Spinal cord (tissue), 10 donors: ENCODE data around the gene TMEM89. TPM values are rescaled to one million over a fixed set of nuclear protein-coding genes. Genes with fewer than 3 reads are reported as not detected.

Experiments
- DNase-seq, 6 donors: peaks; one replicate each; pipeline versions ENCODE4 v3.0.0 to v3.0.0-alpha.2; 2013 to 2015; ENCODE audit warnings: low spot score in 6 of 6, low read depth in 4 of 6
- H3K27ac ChIP-seq: one replicate; pipeline ENCODE4 v1.5.1; 2013; ENCODE audit warnings: low read depth, low read length, control low read depth
- H3K27me3 ChIP-seq: one replicate; pipeline ENCODE4 v1.6.1; 2013; ENCODE audit warnings: low read length; ENCODE audit not compliant: control insufficient read depth, insufficient read depth
- H3K36me3 ChIP-seq: one replicate; pipeline ENCODE4 v1.6.1; 2013; ENCODE audit warnings: low read length; ENCODE audit not compliant: control insufficient read depth, insufficient read depth
- H3K4me1 ChIP-seq: one replicate; pipeline ENCODE4 v1.6.1; 2013; ENCODE audit warnings: low read length; ENCODE audit not compliant: control insufficient read depth, insufficient read depth
- H3K4me3 ChIP-seq: one replicate; pipeline ENCODE4 v1.5.1; 2013; ENCODE audit warnings: low read depth, low read length, control low read depth
- H3K9me3 ChIP-seq: one replicate; pipeline ENCODE4 v1.6.1; 2013; ENCODE audit warnings: low read length; ENCODE audit not compliant: control insufficient read depth, insufficient read depth
- WGBS: methylation state at CpG from one replicate; pipeline ENCODE4 v1.1.5; 2013; ENCODE audit warnings: missing lambda C conversion rate; ENCODE audit not compliant: insufficient coverage; 5-methylcytosine and 5-hydroxymethylcytosine counted together
- polyA plus RNA-seq, 2 donors: library from polyadenylated mRNA; unstranded; fragments of 120-200 nt; gene quantifications; one replicate each; pipeline ENCODE4 v1.2.1, GENCODE V29; 2013; ENCODE audit not compliant: insufficient read length in 2 of 2
- total RNA-seq, 2 donors: library from RNA; depleted of rRNA in 1 of 2; stranded (reverse); fragments of 120-200 nt in 1 of 2; fragments of >200 nt in 1 of 2; gene quantifications; one replicate each; pipeline versions ENCODE4 v1.2.3 to v1.2.4, GENCODE V29; 2013 to 2014
- donor health status: healthy.

TMEM89 gene
- total and polyA plus RNA-seq, 4 donors = 0.22 to 0.24 TPM; not detected in 2

DNA sequence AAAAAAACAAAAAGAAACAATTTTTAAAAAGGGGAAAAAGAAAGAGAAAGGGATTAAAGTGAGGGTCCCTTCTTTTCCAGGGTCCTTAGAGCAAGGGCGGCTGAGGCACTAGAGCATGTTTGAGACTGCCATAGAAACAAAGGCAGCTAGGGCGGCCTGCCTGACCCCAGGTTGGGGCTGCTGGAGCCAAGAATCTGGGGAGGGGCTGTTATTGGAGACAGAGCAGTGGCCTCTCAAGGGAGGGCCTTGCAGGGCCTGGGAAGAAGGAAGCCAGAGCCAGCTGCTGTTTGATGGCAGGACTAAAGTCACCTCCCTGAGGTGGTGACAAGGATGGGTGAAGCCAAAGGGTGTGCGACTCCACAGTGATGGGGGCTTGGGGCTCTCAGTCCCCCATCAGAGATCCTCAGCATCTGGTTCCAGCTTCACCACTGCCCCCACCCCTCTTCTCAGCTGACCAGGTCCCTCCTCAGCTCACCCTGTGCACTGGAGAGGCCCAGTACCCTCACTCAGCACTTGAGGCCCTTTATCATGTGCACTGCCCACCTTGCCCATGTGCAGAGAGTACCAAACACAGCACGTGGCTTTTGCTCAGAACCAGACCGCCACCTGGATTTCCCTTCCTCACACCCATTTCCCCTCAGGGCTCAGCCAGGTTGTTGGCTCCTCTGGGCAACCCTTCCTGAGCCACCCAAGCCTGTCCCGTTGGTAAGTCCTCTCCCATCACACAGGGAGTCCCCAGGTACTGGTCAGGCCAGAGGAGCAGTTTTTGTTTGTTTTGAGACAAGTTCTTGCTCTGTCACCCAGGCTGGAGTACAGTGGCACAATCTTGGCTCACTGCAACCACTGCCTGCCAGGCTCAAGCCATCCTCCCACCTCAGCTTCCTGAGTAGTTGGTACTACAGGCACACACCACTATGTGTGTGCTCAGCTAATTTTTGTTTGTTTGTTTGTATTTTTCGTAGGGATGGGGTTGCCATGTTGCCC lies 1.7 kb downstream of the TMEM89 start:
- DNase-seq = no peak
- Histone ChIP-seq H3K27me3 (no peaks in the 10 kb centered on the region), H3K27ac (no peak overlapping the region), H3K36me3 (peaks cover 36% of the 10 kb centered on the region), H3K4me1 (no peaks in the 10 kb centered on the region), H3K4me3 (no peak overlapping the region), H3K9me3 (peaks cover 2% of the 10 kb centered on the region)
- WGBS = 88% methylated on average over 6 of the region's 7 CpGs

DNA sequence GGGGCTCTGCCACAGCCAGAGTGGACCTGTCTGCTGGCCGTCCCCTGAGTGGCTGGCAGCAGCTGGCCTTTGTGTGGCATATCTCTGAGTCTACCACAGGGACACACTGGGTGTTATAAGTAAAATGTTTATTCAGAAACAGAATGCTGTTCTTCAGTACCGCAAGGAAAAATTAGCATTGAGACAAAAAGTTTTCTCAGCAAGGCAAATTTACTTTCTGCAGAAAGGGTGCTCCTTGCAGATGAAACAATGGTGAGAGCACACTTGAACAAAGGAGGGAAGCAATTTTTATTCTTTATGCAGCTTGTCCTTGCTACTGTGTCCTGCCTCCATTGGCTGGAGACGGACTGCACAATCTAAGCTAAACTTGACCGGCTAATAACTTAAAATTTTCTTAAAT lies 4.0 kb downstream of the TMEM89 start:
- H3K9me3 ChIP-seq = peaks cover 2% of the 10 kb centered on the region
- no peak for DNase-seq
- H3K36me3 ChIP-seq = peaks cover 24% of the 10 kb centered on the region
- no peak overlapping the region for H3K4me3 ChIP-seq
- H3K4me1 ChIP-seq = no peaks in the 10 kb centered on the region
- WGBS = 89% methylated on average over 2 of the region's 4 CpGs
- H3K27ac ChIP-seq = no peak overlapping the region
- H3K27me3 ChIP-seq = no peaks in the 10 kb centered on the region

DNA sequence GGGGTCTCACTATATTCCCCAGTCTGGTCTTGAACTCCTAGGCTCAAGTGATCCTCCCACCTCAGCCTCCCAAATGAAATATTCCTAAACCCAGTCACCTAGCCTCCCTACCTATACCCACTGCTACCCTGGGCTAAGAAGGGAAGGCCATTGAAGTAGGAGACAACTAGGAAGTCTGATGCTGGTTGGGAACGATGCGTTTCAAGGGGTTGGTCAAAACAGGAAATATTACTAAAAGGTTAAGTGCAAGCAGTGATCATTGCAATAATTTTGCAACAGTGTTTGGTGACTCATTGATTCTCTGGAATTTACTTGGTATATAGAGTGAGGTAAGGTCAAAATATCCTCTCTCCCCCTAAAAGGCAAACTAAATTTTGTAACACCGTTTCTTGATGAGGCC lies 7.5 kb downstream of the TMEM89 start:
- Histone ChIP-seq H3K27me3 (no peaks in the 10 kb centered on the region), H3K4me3 (no peak overlapping the region), H3K4me1 (peaks cover 11% of the 10 kb centered on the region), H3K27ac (no peak overlapping the region), H3K9me3 (peaks cover 2% of the 10 kb centered on the region), H3K36me3 (no peaks in the 10 kb centered on the region)
- no peak for DNase-seq
- no CpG with 5 or more reads among the region's 3 CpGs for WGBS

DNA sequence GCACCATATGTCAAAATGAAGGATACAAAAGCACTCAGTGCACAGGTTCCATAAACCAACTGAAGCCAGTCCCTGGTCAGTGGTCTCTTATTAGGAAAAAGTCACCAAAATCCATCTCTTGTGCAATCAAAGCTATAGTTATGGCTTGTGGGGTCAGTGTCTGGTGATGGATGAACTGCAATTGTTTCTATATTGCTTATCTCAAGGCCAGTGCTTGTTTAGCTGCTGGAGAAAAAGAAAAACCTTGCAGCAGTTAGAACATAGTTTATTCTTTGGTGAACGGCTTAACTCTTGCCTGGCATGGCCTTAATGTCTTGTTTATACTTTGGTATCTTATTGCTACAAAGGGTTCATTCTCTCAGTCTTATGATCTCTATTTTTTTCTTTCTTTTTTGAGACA lies 9.3 kb downstream of the TMEM89 start:
- peaks cover 2% of the 10 kb centered on the region for H3K9me3 ChIP-seq
- no CpG with 5 or more reads among the region's 1 CpG for WGBS
- peaks cover 5% of the 10 kb centered on the region for H3K36me3 ChIP-seq
- H3K4me1 ChIP-seq = peaks cover 13% of the 10 kb centered on the region
- H3K27me3 ChIP-seq = no peaks in the 10 kb centered on the region
- H3K4me3 ChIP-seq = no peak overlapping the region
- no peak overlapping the region for H3K27ac ChIP-seq
- DNase-seq = no peak

DNA sequence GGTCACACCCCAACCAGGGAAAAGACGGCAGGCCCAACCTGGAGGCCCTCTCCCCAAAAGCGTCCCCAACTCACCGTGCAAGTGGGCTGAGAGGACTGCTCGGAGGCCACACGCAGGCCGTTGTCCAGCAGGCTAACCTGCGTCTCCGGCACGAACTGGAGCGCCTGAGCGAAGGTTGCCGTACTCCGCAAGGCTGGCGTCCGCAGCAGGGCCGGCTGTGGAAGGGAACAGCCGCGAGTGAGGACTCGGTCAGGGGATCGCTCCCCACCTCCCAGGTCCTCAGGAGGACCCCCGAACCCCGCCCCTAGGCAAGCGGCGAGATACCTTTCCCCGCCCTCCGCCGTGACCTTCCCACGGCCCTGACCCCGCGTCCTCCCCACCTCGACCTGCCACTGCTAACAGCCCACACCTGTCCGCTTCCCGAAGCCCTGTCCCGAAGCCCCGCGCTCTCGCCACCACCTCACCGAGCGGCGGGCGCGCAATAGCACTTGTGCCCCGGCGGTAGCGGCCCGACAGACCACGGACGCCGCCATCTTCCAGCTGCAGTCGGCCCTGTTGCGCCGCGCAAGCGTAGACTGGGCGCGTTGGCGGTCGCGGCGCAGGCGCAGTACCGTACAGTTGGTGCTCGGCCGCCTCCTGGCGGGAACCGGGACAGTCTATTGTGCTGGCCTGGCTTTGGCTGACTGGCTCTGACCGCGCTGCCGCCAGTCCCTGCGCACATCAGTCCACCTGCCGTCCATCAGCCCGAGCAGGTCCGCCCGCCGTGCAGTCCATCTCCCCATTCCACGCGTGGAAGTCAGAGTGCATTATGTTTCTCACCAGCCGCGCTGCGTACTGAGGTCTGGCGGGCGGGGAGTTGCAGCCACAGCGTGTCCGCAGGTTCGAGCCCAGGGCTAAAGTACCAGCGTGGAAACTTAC lies 12.2 kb downstream of the TMEM89 start, which contains the start of gene UQCRC1:
Gene UQCRC1 (minus strand): TSS at position 559 of the 918 bp plus-strand sequence. CDS start 26 bp downstream, at position 533.
- no peaks in the 10 kb centered on the region for H3K27me3 ChIP-seq
- peak within 1 kb of the TSS; percentile 79 for H3K27ac ChIP-seq
- DNase-seq = peak; percentile 83 to 98 (median 88)
- H3K4me1 ChIP-seq = peaks cover 13% of the 10 kb centered on the region
- H3K36me3 ChIP-seq = peaks cover 29% of the 10 kb centered on the region
- peak within 1 kb of the TSS; percentile 99 for H3K4me3 ChIP-seq
- H3K9me3 ChIP-seq = no peaks in the 10 kb centered on the region
- under 1% methylated on average over 85 of the region's 86 CpGs for WGBS

DNA sequence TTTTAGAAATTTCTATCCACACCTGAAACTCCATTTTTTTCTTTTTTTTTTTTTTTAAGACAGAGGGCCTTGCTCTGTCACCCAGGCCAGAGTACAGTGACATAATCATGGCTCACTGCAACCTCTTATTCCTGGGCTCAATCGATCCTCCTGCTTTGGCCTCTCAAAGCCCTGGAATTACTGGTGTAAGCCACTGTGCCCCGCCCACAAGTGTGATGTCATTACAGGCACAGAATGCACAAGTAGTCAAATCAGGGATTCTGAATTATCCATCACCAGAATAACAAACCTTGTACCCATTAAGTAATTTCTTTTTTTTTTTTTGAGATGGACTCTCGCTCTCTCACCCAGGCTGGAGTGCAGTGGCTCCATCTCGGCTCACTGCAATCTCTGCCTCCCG lies 14.1 kb downstream of the TMEM89 start:
- Histone ChIP-seq H3K4me3 (no peak overlapping the region), H3K9me3 (no peaks in the 10 kb centered on the region), H3K36me3 (peaks cover 47% of the 10 kb centered on the region), H3K27me3 (no peaks in the 10 kb centered on the region), H3K4me1 (peaks cover 13% of the 10 kb centered on the region), H3K27ac (no peak overlapping the region)
- no peak for DNase-seq
- 91% methylated on average over 2 of the region's 5 CpGs for WGBS

DNA sequence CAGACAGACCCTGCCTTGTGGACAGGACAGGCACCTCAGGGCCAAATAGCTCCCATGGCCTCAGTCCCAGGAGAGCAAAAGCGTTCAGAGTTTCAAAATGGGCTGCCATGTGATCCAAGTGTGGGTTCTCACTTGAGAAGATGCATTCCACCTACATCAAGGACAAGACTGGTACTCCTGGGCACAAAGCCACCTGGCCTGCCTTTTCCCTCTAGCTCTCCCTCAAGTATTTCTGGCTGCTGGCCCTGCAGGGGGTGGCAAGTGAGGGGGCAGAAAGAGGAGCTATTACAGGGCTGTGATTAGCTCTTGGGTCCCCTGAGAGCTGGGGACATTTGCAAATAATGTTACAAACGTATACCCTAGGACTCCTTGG lies 20.0 kb downstream of the TMEM89 start:
- no peaks in the 10 kb centered on the region for H3K9me3 ChIP-seq
- H3K4me1 ChIP-seq = peaks cover 13% of the 10 kb centered on the region
- no peak overlapping the region for H3K27ac ChIP-seq
- no peaks in the 10 kb centered on the region for H3K27me3 ChIP-seq
- H3K36me3 ChIP-seq = peaks cover 97% of the 10 kb centered on the region
- DNase-seq = no peak
- no peak overlapping the region for H3K4me3 ChIP-seq
- 58% methylated on average over 2 of the region's 2 CpGs for WGBS

DNA sequence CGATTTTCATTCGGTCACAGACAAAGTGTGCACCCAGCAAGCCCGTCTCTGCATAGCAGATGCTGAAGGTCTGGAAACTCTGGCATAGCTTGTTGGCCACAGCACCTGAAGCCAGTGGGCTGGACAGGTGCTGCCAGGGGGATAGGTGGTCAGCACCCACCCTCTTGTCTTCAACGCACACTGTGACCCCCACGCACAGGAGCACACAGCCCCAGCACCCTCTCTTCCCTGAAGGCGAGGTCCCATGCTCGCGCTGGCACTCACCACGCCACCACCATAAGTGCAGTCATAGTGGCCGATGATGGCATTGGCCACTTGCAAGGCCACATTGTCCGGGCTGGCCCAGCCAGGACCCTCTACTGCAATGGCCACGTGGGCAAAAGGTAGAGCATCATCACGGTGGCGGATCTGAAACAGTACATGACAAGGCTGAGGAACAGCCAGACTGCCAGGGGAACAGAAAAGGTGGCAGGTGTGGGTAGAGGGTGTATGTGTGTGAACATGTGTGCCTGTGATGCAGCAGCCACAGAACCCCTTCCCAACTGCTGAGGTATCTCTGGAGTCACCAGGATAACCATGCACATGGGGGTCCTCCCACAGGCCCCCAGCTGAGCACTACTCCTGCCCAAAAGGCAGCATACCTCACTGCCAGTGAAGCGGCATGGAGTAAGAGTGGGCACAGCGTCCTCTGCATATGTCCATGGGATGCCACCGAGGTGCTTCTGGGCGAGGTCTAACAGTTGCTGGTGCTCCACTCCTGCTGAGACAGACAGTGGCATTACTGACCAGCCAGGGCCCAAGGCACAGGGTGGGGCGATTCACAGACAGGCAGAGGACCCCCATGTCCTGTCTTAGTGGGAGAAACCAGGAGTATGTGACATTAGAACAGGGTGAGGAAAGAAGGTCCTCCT lies 20.6 kb downstream of the TMEM89 start:
- H3K27me3 ChIP-seq = no peaks in the 10 kb centered on the region
- 96% methylated on average over 19 of the region's 19 CpGs for WGBS
- H3K9me3 ChIP-seq = no peaks in the 10 kb centered on the region
- peaks cover 15% of the 10 kb centered on the region for H3K4me1 ChIP-seq
- no peak for DNase-seq
- peaks cover 97% of the 10 kb centered on the region for H3K36me3 ChIP-seq
- H3K27ac ChIP-seq = no peak overlapping the region
- no peak overlapping the region for H3K4me3 ChIP-seq
